Skeletal muscle satellite cell (primary cell): ENCODE measurements around the gene RAB7B. TPM values are rescaled to one million over a fixed set of nuclear protein-coding genes. Genes with fewer than 3 reads are reported as not detected.
"Not testable (repeated sequence)": the region's sequence is repeated elsewhere in the genome, so short reads cannot be mapped to it uniquely, and the experiment has no call there.

Source experiments
- H3K27me3 ChIP-seq: 2 replicates; pipeline ENCODE4 v1.7.0; 2013; ENCODE audit warnings: low read length; ENCODE audit not compliant: control insufficient read depth, insufficient read depth
- H3K36me3 ChIP-seq: 2 replicates; pipeline ENCODE4 v1.7.0; 2013; ENCODE audit warnings: mild to moderate bottlenecking, control low read depth, low read length; ENCODE audit not compliant: insufficient read depth
- H3K4me1 ChIP-seq: 2 replicates; pipeline ENCODE4 v1.7.0; 2013; ENCODE audit warnings: low read length; ENCODE audit not compliant: control insufficient read depth, insufficient read depth
- H3K4me2 ChIP-seq: 2 replicates; pipeline ENCODE4 v1.7.0; 2013; ENCODE audit warnings: mild to moderate bottlenecking, low read length
- H3K4me3 ChIP-seq: 2 replicates; pipeline ENCODE4 v1.7.0; 2013; ENCODE audit warnings: low read length
- H3K9ac ChIP-seq: 2 replicates; pipeline ENCODE4 v1.7.0; 2013; ENCODE audit warnings: mild to moderate bottlenecking, low read depth, low read length, moderate library complexity
- H3K9me3 ChIP-seq: replicated peaks from 2 replicates; pipeline ENCODE4 v1.7.0; 2013; ENCODE audit warnings: mild to moderate bottlenecking, control low read depth, low read length
- total RNA-seq: library from RNA; depleted of rRNA; stranded (reverse); fragments of >200 nt; gene quantifications from 2 replicates; pipeline ENCODE4 v1.2.3, GENCODE V29; 2012; rRNA removed

The RAB7B gene
- 4.6 and 6.8 TPM in 2 replicates for total RNA-seq

GRCh38 chr1:206002871-206003801 lies at the start of gene RAB7B:
Gene RAB7B (minus strand): TSS chr1:206003395. CDS start chr1:205994135, 9,260 bp downstream.
- H3K36me3 ChIP-seq = no peaks in the 10 kb centered on the region
- no peaks in the 10 kb centered on the region for H3K9me3 ChIP-seq
- peak within 1 kb of the TSS; percentile 71 for H3K9ac ChIP-seq
- H3K4me2 ChIP-seq = peak within 1 kb of the TSS; percentile 94
- peaks cover 7% of the 10 kb centered on the region for H3K27me3 ChIP-seq
- H3K4me3 ChIP-seq = peak within 1 kb of the TSS; percentile 77
- H3K4me1 ChIP-seq = peaks cover 42% of the 10 kb centered on the region

- not testable (repeated sequence) for H3K36me3 ChIP-seq, H3K4me2 ChIP-seq, H3K4me1 ChIP-seq, H3K9me3 ChIP-seq, H3K9ac ChIP-seq, H3K4me3 ChIP-seq
- peaks cover 37% of the 10 kb centered on the region for H3K27me3 ChIP-seq
Measured at GRCh38 chr1:206052231-206052865, 49.2 kb upstream of the RAB7B start.

DNA sequence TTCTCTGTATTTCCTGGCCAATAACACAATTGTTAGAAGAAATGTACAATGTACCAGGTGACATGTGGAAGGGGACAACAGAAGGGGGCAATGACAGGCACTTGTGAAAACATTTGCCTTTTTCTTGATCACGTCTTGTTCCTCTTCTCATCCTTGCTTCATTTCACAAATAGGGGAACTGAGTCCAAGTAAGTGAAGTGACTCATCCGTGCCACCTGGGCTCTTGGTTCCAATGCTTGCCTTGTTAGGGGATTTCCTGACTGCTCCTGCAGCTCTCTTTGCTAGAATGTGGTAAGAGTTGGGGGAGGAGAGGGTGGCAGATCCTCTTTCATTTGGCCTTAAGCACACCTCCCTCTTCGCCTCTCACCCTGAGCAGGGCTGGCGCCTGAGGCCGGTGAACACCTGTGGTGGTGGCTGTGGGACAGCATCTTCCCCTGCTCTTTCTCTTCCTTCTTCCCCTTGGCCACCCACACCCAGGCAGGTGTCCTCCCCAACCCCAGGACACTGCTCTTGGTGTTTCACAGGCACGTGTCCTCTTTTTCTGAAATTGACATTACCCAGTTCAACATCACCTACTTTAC lies 47.5 kb upstream of the RAB7B start:
- no peak overlapping the region for H3K4me2 ChIP-seq
- peaks cover 43% of the 10 kb centered on the region for H3K27me3 ChIP-seq
- no peaks in the 10 kb centered on the region for H3K4me1 ChIP-seq
- H3K9ac ChIP-seq = no peak overlapping the region
- no peaks in the 10 kb centered on the region for H3K36me3 ChIP-seq
- H3K9me3 ChIP-seq = no peaks in the 10 kb centered on the region
- H3K4me3 ChIP-seq = no peak overlapping the region

DNA sequence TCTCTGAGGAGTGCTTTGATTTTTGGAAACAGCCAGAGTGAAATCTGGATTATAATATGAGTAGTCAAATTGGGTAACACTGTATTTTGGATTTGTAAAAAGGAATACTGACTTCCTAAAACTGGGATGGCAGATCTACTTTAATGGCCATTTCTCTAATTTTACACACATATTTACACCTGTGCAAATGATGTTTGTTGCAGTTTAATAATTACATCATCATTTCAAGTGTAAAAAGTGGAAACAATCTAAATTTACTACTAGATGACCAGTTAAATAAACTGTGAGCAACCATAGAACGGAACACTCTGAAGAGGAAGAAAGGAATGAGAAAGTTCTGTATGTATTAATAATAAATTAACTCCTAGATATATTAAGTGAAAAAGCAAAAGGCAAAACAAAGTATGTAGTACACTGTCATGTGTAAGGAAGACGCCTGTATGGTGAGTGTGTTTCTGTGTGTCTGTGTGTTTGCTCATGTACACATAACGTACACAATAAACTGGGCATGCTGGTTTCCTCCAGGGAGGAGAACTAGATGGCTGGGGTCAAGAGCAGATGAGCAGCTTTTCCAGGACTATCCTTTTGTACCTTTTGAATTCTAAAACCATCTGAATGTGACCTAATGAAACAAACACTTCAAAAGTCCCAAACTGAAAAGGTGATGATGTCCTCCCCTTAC lies 46.9 kb upstream of the RAB7B start:
- H3K27me3 ChIP-seq = peaks cover 40% of the 10 kb centered on the region
- H3K9ac ChIP-seq = no peak overlapping the region
- H3K4me3 ChIP-seq = no peak overlapping the region
- no peaks in the 10 kb centered on the region for H3K9me3 ChIP-seq
- no peak overlapping the region for H3K4me2 ChIP-seq
- H3K36me3 ChIP-seq = no peaks in the 10 kb centered on the region
- no peaks in the 10 kb centered on the region for H3K4me1 ChIP-seq

DNA sequence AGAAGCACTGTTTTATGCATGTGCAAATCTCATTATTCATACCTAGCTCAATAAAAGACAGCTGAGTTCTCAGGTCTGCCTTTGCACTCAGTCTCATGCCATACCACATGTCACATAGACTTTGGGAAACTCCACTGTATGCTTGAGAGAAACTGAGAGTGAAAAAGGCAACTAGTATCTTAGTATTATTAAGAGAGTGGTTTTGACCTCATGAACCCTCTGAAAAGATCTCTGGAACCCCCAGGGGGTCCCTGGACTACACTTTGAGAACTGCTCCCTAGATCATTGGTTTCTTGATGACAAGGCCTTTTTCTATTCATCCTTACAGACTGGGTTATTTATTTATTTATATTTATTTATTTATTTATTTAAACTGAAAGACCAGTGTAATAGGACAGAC lies 46.1 kb upstream of the RAB7B start:
- Histone ChIP-seq H3K9ac (no peak overlapping the region), H3K4me2 (no peak overlapping the region), H3K4me3 (no peak overlapping the region), H3K27me3 (peaks cover 40% of the 10 kb centered on the region), H3K4me1 (no peaks in the 10 kb centered on the region), H3K36me3 (no peaks in the 10 kb centered on the region), H3K9me3 (no peaks in the 10 kb centered on the region)

- Histone ChIP-seq H3K9me3 (no peaks in the 10 kb centered on the region), H3K4me1 (no peaks in the 10 kb centered on the region), H3K4me3 (no peak overlapping the region), H3K4me2 (no peak overlapping the region), H3K36me3 (no peaks in the 10 kb centered on the region), H3K27me3 (peaks cover 40% of the 10 kb centered on the region), H3K9ac (no peak overlapping the region)
Measured at GRCh38 chr1:206048582-206048981, 45.4 kb upstream of the RAB7B start.

DNA sequence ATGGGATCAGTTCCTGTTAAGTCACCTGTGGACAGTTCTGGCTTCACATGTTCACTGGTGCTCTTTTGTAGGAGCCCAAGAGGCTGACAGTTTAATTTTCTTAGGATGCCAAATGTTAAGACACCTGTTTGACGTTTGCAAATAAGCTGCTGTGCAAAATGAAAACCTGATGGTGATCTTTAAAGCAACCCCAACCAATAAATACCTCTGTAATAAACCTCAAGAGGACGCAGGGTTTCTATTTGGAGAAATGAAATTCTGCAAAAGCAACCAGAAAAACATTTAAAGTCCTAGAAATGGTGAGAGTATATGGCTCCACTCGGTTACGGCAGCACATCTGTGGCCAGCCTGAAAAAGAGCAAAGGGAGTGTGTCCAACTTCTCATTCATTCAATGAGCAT lies 44.1 kb upstream of the RAB7B start:
- Histone ChIP-seq H3K36me3 (no peaks in the 10 kb centered on the region), H3K9ac (no peak overlapping the region), H3K4me1 (no peaks in the 10 kb centered on the region), H3K4me2 (no peak overlapping the region), H3K9me3 (no peaks in the 10 kb centered on the region), H3K27me3 (peaks cover 48% of the 10 kb centered on the region), H3K4me3 (no peak overlapping the region)

GRCh38 chr1:206041640-206042039 lies 38.4 kb upstream of the RAB7B start:
- Histone ChIP-seq H3K4me2 (no peak overlapping the region), H3K27me3 (peaks cover 57% of the 10 kb centered on the region), H3K9me3 (no peaks in the 10 kb centered on the region), H3K4me3 (no peak overlapping the region), H3K9ac (no peak overlapping the region), H3K36me3 (no peaks in the 10 kb centered on the region), H3K4me1 (no peaks in the 10 kb centered on the region)

GRCh38 chr1:206040328-206040727 lies 37.1 kb upstream of the RAB7B start:
- Histone ChIP-seq H3K27me3 (peaks cover 64% of the 10 kb centered on the region), H3K4me1 (no peaks in the 10 kb centered on the region), H3K9me3 (no peaks in the 10 kb centered on the region), H3K4me3 (no peak overlapping the region), H3K4me2 (no peak overlapping the region), H3K9ac (no peak overlapping the region), H3K36me3 (no peaks in the 10 kb centered on the region)

DNA sequence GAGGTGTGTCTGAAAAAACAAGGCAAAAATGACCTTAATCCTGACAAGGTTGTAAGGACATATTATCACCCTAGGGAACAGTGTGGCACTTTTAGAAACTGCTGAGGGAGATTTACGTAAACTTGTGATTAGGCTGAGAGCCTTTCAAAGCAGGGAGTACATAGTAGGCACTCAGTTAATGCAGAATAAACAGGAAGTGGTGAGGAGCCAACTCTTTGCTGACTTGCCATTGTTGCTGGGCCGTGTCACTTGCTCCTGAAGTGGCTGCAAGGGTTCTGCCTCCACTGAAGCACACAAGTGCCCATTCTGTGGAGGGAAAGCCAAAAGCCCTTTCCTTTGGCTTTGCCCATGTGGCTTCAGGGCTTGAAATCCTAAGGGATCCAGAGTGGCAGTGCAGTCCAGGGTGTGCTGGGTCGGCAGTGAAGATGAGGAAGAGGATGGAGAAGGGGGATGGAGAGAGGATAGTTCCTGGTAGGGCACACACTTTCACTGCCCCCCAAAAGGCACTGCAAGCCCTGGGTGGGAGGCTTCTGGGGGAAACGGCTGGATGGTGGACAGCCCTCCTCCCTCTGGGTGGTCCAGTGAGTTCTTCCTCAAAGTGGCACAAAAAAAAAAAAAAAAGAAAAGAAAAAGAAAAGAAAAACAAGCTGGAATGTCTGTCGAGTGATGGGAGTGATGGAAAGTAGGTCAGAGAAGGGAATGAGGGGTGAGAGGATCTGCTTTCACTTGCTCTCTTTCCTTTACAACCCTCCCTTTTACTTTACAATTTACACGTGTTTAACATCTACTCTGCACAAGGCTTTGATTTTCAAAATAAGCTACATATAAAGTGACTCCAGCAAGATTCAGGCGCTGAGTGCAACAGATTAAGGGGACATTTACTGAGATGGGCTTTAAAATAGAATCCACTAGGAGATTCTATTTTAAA lies 36.1 kb upstream of the RAB7B start:
- Histone ChIP-seq H3K27me3 (peaks cover 74% of the 10 kb centered on the region), H3K4me1 (no peaks in the 10 kb centered on the region), H3K36me3 (no peaks in the 10 kb centered on the region), H3K9ac (no peak overlapping the region), H3K9me3 (no peaks in the 10 kb centered on the region), H3K4me2 (no peak overlapping the region), H3K4me3 (no peak overlapping the region)
